ENCODE results near the gene PROSER1.
"Not testable (repeated sequence)": the region's sequence is repeated elsewhere in the genome, so short reads cannot be mapped to it uniquely, and the experiment has no call there.

PROSER1 gene

GRCh38 chr13:39012608-39013007 is 25.3 kb downstream of the PROSER1 start:
- TF ChIP-seq CTCF (IDR thresholded peaks at IDR 0.05; ENCODE audit: control extremely low read depth, extremely low read depth, low read depth, missing control alignments), result no peak
- no peak for DNase-seq (ENCODE audit: extremely low spot score)
- ChIA-PET POLR2A (no interaction called here), CTCF (interaction anchor here (1.0 to 1.7 kb wide), 3 partner anchors 13 to 21 kb away, joined by 3 to 4 read pairs (median 3); no protein-coding TSS in a partner anchor)

- CTCF ChIA-PET; POLR2A ChIA-PET; DNase-seq (ENCODE audit: extremely low spot score): not testable (repeated sequence)
These were observed 31.3 kb downstream of the PROSER1 start for GRCh38 chr13:39006371-39007111.

- TF ChIP-seq CTCF (IDR thresholded peaks at IDR 0.05; ENCODE audit: control extremely low read depth, extremely low read depth, low read depth, missing control alignments), result no peak
- POLR2A ChIA-PET, result no interaction called here
- no peak for DNase-seq (ENCODE audit: extremely low spot score)
- CTCF ChIA-PET, result interaction anchor here (1.3 kb wide), 1 partner anchor 12 kb away, joined by 3 read pairs; no protein-coding TSS in a partner anchor
These were observed 39.1 kb downstream of the PROSER1 start for GRCh38 chr13:38998739-38999138.

- no peak for DNase-seq (ENCODE audit: extremely low spot score)
- no peak for TF ChIP-seq CTCF (IDR thresholded peaks at IDR 0.05; ENCODE audit: control extremely low read depth, extremely low read depth, low read depth, missing control alignments)
- CTCF ChIA-PET, result interaction anchor here (1.1 to 1.8 kb wide), 3 partner anchors 12 to 23 kb away, joined by 4 to 6 read pairs (median 4); no protein-coding TSS in a partner anchor
- POLR2A ChIA-PET, result no interaction called here
These were observed 44.5 kb downstream of the PROSER1 start for GRCh38 chr13:38993381-38993780.

- CTCF ChIA-PET, result interaction anchor here (0.9 to 1.3 kb wide), 2 partner anchors 9 to 22 kb away, joined by 3 to 5 read pairs; no protein-coding TSS in a partner anchor
- POLR2A ChIA-PET, result no interaction called here
- DNase-seq (ENCODE audit: extremely low spot score), result no peak
- TF ChIP-seq CTCF (IDR thresholded peaks at IDR 0.05; ENCODE audit: control extremely low read depth, extremely low read depth, low read depth, missing control alignments), result no peak
These were observed 47.2 kb downstream of the PROSER1 start, which contains the start of gene STOML3 for GRCh38 chr13:38990693-38991092. Gene STOML3 (minus strand): TSS chr13:38990831. CDS start chr13:38990721, 110 bp downstream.

- ChIA-PET CTCF (interaction anchor here (1.3 to 2.1 kb wide), 3 partner anchors 10 to 13 kb away, joined by 5 to 6 read pairs (median 5); partner anchors contain the start of gene STOML3), POLR2A (no interaction called here)
- no peak for DNase-seq (ENCODE audit: extremely low spot score)
- no peak for TF ChIP-seq CTCF (IDR thresholded peaks at IDR 0.05; ENCODE audit: control extremely low read depth, extremely low read depth, low read depth, missing control alignments)
These were observed 56.8 kb downstream of the PROSER1 start for GRCh38 chr13:38981096-38981495.

GRCh38 chr13:38980750-38981078 is 57.2 kb downstream of the PROSER1 start:
- DNase-seq (ENCODE audit: extremely low spot score), result no peak
- CTCF ChIA-PET, result interaction anchor here (2.1 kb wide), 1 partner anchor 10 kb away, joined by 5 read pairs; the partner anchor contains the start of gene STOML3
- no peak for TF ChIP-seq CTCF (IDR thresholded peaks at IDR 0.05; ENCODE audit: control extremely low read depth, extremely low read depth, low read depth, missing control alignments)
- POLR2A ChIA-PET, result no interaction called here
